ENCODE measurements around the gene BSPRY.

Gene BSPRY

DNA sequence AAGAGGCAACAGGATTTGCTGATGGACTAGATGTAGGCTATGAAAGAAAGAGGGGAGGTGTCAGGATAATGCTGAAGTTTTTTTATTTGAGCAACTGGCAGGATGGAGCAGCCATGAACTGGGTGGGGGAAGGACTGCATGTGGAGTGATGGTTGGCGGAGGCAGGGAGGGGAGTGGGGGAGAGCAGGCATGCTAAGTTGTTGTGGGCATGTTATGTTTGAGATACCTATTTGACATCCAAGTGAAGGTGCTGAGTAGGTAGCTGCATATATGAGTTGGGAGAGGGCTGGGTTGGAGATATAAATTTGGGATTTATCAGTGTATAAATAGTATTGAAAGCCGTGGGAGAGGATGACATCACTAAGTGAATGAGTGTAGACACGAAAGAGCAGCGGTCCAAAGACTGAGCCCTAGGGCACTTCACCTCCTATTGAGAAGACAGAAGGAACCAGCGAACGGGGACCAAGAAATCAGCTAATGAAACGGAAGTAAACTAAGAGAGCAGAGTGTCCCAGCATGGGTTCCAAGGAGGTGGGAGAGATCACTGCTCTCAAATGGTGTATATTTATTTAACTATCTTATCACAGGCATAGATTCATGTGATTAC, 7.4 kb downstream of the BSPRY start:
- H2BK120ac ChIP-seq (ENCODE audit: low read depth, low read length) = no peak overlapping the region
- H3K27ac ChIP-seq (replicated peaks; ENCODE audit: low read length) = no peak overlapping the region
- H3K14ac ChIP-seq (ENCODE audit: low read length) = no peak overlapping the region
- H2AFZ ChIP-seq (ENCODE audit: low read length) = no peak overlapping the region
- H2BK12ac ChIP-seq (ENCODE audit: low read length) = no peak overlapping the region
- no peak overlapping the region for H3K4ac ChIP-seq (ENCODE audit: low read length)
- H3K9me3 ChIP-seq (replicated peaks in 1 of 2; ENCODE audit: control insufficient read depth in 2 of 2, insufficient read depth in 1 of 2, low read depth in 1 of 2, low read length in 2 of 2) = no peaks in the 10 kb centered on the region
- H3K18ac ChIP-seq (ENCODE audit: low read length) = no peak overlapping the region
- H3K27me3 ChIP-seq (ENCODE audit: control insufficient read depth in 3 of 3, insufficient read depth in 3 of 3, low read depth in 1 of 3, low read length in 3 of 3) = peaks cover 0 to 57% (median 3%) of the 10 kb centered on the region in 3 experiments
- H4K91ac ChIP-seq (ENCODE audit: low read depth, low read length, poor library complexity) = no peak overlapping the region
- H4K8ac ChIP-seq (ENCODE audit: low read depth, low read length) = no peak overlapping the region
- no peak overlapping the region for H2BK15ac ChIP-seq (ENCODE audit: low read length)
- H3K4me3 ChIP-seq (ENCODE audit: low read length in 2 of 2) = no peak overlapping the region
- H2AK5ac ChIP-seq (ENCODE audit: low read depth, low read length) = no peak overlapping the region
- H3K9ac ChIP-seq (ENCODE audit: low read depth, low read length, poor library complexity) = no peak overlapping the region
- peaks cover 2 to 5% of the 10 kb centered on the region in 2 donors for H3K4me1 ChIP-seq (ENCODE audit: control insufficient read depth in 2 of 2, insufficient read depth in 1 of 2, low read depth in 1 of 2, low read length in 2 of 2)
- H3K23ac ChIP-seq (ENCODE audit: low read depth, low read length, poor library complexity) = no peak overlapping the region
- H3K79me1 ChIP-seq (ENCODE audit: low read depth, low read length) = no peaks in the 10 kb centered on the region
- WGBS, 2 donors (ENCODE audit: extremely low coverage in 2 of 2, insufficient read length in 2 of 2, insufficient replicate concordance in 1 of 2) = no CpG with 5 or more reads among the region's 7 CpGs
- no peak overlapping the region for H2BK5ac ChIP-seq (ENCODE audit: low read length)
- H3K4me2 ChIP-seq (ENCODE audit: insufficient read depth, low read length, poor library complexity, severe bottlenecking) = no peak overlapping the region
- H3K36me3 ChIP-seq (replicated peaks in 1 of 2; ENCODE audit: control insufficient read depth in 2 of 2, insufficient read depth in 2 of 2, low read length in 2 of 2) = no peaks in the 10 kb centered on the region
- DNase-seq (ENCODE audit: low spot score) = no peak

- no peak overlapping the region for H3K4me2 ChIP-seq (ENCODE audit: insufficient read depth, low read length, poor library complexity, severe bottlenecking)
- no peak overlapping the region for H3K9ac ChIP-seq (ENCODE audit: low read depth, low read length, poor library complexity)
- H2BK12ac ChIP-seq (ENCODE audit: low read length) = no peak overlapping the region
- no peak overlapping the region for H3K18ac ChIP-seq (ENCODE audit: low read length)
- DNase-seq (ENCODE audit: low spot score) = no peak
- H3K4me1 ChIP-seq (ENCODE audit: control insufficient read depth in 2 of 2, insufficient read depth in 1 of 2, low read depth in 1 of 2, low read length in 2 of 2) = peaks cover 8 to 9% of the 10 kb centered on the region in 2 donors
- no peak overlapping the region for H3K23ac ChIP-seq (ENCODE audit: low read depth, low read length, poor library complexity)
- H2BK120ac ChIP-seq (ENCODE audit: low read depth, low read length) = no peak overlapping the region
- no peak overlapping the region for H4K91ac ChIP-seq (ENCODE audit: low read depth, low read length, poor library complexity)
- H2BK15ac ChIP-seq (ENCODE audit: low read length) = no peak overlapping the region
- H3K4ac ChIP-seq (ENCODE audit: low read length) = no peak overlapping the region
- H4K8ac ChIP-seq (ENCODE audit: low read depth, low read length) = no peak overlapping the region
- no peak overlapping the region for H2AK5ac ChIP-seq (ENCODE audit: low read depth, low read length)
- peaks cover 0 to 46% (median 0%) of the 10 kb centered on the region in 3 experiments for H3K27me3 ChIP-seq (ENCODE audit: control insufficient read depth in 3 of 3, insufficient read depth in 3 of 3, low read depth in 1 of 3, low read length in 3 of 3)
- WGBS, 2 donors (ENCODE audit: extremely low coverage in 2 of 2, insufficient read length in 2 of 2, insufficient replicate concordance in 1 of 2) = no CpG with 5 or more reads among the region's 1 CpG
- H2AFZ ChIP-seq (ENCODE audit: low read length) = no peak overlapping the region
- H3K36me3 ChIP-seq (replicated peaks in 1 of 2; ENCODE audit: control insufficient read depth in 2 of 2, insufficient read depth in 2 of 2, low read length in 2 of 2) = no peaks in the 10 kb centered on the region
- H3K4me3 ChIP-seq (ENCODE audit: low read length in 2 of 2) = no peak overlapping the region
- no peak overlapping the region for H3K14ac ChIP-seq (ENCODE audit: low read length)
- H2BK5ac ChIP-seq (ENCODE audit: low read length) = no peak overlapping the region
- no peak overlapping the region for H3K27ac ChIP-seq (replicated peaks; ENCODE audit: low read length)
- no peaks in the 10 kb centered on the region for H3K9me3 ChIP-seq (replicated peaks in 1 of 2; ENCODE audit: control insufficient read depth in 2 of 2, insufficient read depth in 1 of 2, low read depth in 1 of 2, low read length in 2 of 2)
- H3K79me1 ChIP-seq (ENCODE audit: low read depth, low read length) = no peaks in the 10 kb centered on the region
These were observed 10.0 kb downstream of the BSPRY start for GRCh38 chr9:113359385-113359784.

- Histone ChIP-seq H2BK5ac (ENCODE audit: low read length) (no peak overlapping the region), H3K4me1 (ENCODE audit: control insufficient read depth in 2 of 2, insufficient read depth in 1 of 2, low read depth in 1 of 2, low read length in 2 of 2) (peaks cover 8 to 9% of the 10 kb centered on the region in 2 donors), H2BK12ac (ENCODE audit: low read length) (no peak overlapping the region), H2BK15ac (ENCODE audit: low read length) (no peak overlapping the region), H3K79me1 (ENCODE audit: low read depth, low read length) (no peaks in the 10 kb centered on the region), H3K9me3 (replicated peaks in 1 of 2; ENCODE audit: control insufficient read depth in 2 of 2, insufficient read depth in 1 of 2, low read depth in 1 of 2, low read length in 2 of 2) (no peaks in the 10 kb centered on the region), H3K4me3 (ENCODE audit: low read length in 2 of 2) (no peak overlapping the region), H3K27ac (replicated peaks; ENCODE audit: low read length) (no peak overlapping the region), H3K36me3 (replicated peaks in 1 of 2; ENCODE audit: control insufficient read depth in 2 of 2, insufficient read depth in 2 of 2, low read length in 2 of 2) (no peaks in the 10 kb centered on the region), H2AFZ (ENCODE audit: low read length) (no peak overlapping the region), H2BK120ac (ENCODE audit: low read depth, low read length) (no peak overlapping the region), H3K23ac (ENCODE audit: low read depth, low read length, poor library complexity) (no peak overlapping the region), H4K91ac (ENCODE audit: low read depth, low read length, poor library complexity) (no peak overlapping the region), H3K27me3 (ENCODE audit: control insufficient read depth in 3 of 3, insufficient read depth in 3 of 3, low read depth in 1 of 3, low read length in 3 of 3) (peaks cover 0 to 38% (median 0%) of the 10 kb centered on the region in 3 experiments), H3K18ac (ENCODE audit: low read length) (no peak overlapping the region), H3K14ac (ENCODE audit: low read length) (no peak overlapping the region), H4K8ac (ENCODE audit: low read depth, low read length) (no peak overlapping the region), H3K4me2 (ENCODE audit: insufficient read depth, low read length, poor library complexity, severe bottlenecking) (no peak overlapping the region), H3K9ac (ENCODE audit: low read depth, low read length, poor library complexity) (no peak overlapping the region), H3K4ac (ENCODE audit: low read length) (no peak overlapping the region), H2AK5ac (ENCODE audit: low read depth, low read length) (no peak overlapping the region)
- 100% methylated on average over 2 of the region's 15 CpGs; no CpG with 5 or more reads in 1 of the 2 donors for WGBS, 2 donors (ENCODE audit: extremely low coverage in 2 of 2, insufficient read length in 2 of 2, insufficient replicate concordance in 1 of 2)
- DNase-seq (ENCODE audit: low spot score) = no peak
These were observed 11.0 kb downstream of the BSPRY start for GRCh38 chr9:113360242-113360842.

DNA sequence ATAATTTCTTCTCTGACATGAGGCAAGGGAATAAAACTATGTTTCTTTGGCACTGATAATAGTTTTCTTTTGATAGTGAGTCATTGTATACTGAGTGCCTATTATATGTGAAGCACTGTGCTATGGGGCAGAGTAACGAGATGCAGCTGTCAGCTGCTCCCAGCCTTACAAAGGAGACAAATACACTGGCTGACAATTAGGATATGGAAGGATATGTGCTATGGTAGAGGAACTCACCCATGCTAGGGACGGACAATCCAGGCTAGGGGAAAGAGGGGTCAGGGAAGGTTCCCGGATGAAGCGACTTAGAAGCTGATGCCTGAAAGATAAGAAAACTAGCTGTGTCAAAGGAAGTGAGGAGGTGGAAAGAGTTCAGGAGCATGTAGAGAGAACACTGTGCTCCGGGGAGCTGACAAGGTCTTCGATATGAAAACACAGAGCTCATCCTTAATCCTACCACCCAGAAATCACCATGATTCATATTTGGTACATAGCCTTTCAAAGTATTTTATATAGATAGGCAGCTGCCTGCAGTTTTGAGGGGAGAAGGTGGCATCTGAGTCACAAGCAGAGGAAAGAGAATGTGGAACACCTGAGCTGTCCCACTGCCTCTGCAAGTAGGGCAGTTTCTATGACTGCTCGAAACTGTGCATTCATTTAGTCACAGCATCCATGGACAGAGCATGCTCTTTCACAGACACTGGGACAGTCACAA, 12.1 kb downstream of the BSPRY start:
- Histone ChIP-seq H2BK12ac (ENCODE audit: low read length) (no peak overlapping the region), H3K4ac (ENCODE audit: low read length) (no peak overlapping the region), H3K36me3 (replicated peaks in 1 of 2; ENCODE audit: control insufficient read depth in 2 of 2, insufficient read depth in 2 of 2, low read length in 2 of 2) (no peaks in the 10 kb centered on the region), H3K27ac (replicated peaks; ENCODE audit: low read length) (no peak overlapping the region), H3K23ac (ENCODE audit: low read depth, low read length, poor library complexity) (no peak overlapping the region), H2BK15ac (ENCODE audit: low read length) (no peak overlapping the region), H2BK120ac (ENCODE audit: low read depth, low read length) (no peak overlapping the region), H3K79me1 (ENCODE audit: low read depth, low read length) (no peaks in the 10 kb centered on the region), H2BK5ac (ENCODE audit: low read length) (no peak overlapping the region), H2AK5ac (ENCODE audit: low read depth, low read length) (no peak overlapping the region), H2AFZ (ENCODE audit: low read length) (no peak overlapping the region), H3K4me2 (ENCODE audit: insufficient read depth, low read length, poor library complexity, severe bottlenecking) (no peak overlapping the region), H4K8ac (ENCODE audit: low read depth, low read length) (no peak overlapping the region), H3K9ac (ENCODE audit: low read depth, low read length, poor library complexity) (no peak overlapping the region), H3K4me3 (ENCODE audit: low read length in 2 of 2) (no peak overlapping the region), H3K14ac (ENCODE audit: low read length) (no peak overlapping the region), H3K18ac (ENCODE audit: low read length) (no peak overlapping the region), H3K27me3 (ENCODE audit: control insufficient read depth in 3 of 3, insufficient read depth in 3 of 3, low read depth in 1 of 3, low read length in 3 of 3) (peaks cover 0 to 36% (median 0%) of the 10 kb centered on the region in 3 experiments), H3K4me1 (ENCODE audit: control insufficient read depth in 2 of 2, insufficient read depth in 1 of 2, low read depth in 1 of 2, low read length in 2 of 2) (peaks cover 8 to 9% of the 10 kb centered on the region in 2 donors), H4K91ac (ENCODE audit: low read depth, low read length, poor library complexity) (no peak overlapping the region), H3K9me3 (replicated peaks in 1 of 2; ENCODE audit: control insufficient read depth in 2 of 2, insufficient read depth in 1 of 2, low read depth in 1 of 2, low read length in 2 of 2) (no peaks in the 10 kb centered on the region)
- no peak for DNase-seq (ENCODE audit: low spot score)
- WGBS, 2 donors (ENCODE audit: extremely low coverage in 2 of 2, insufficient read length in 2 of 2, insufficient replicate concordance in 1 of 2) = no CpG with 5 or more reads among the region's 7 CpGs

Data from neuronal stem cell (in vitro differentiated cells).